T-cell (primary cell): ENCODE measurements around the gene SH3BP5L. TPM values are rescaled to one million over a fixed set of nuclear protein-coding genes. Genes with fewer than 3 reads are reported as not detected.
"Not testable (repeated sequence)": the region's sequence is repeated elsewhere in the genome, so short reads cannot be mapped to it uniquely, and the experiment has no call there.

Source experiments
- ATAC-seq, 4 experiments: fragments of 200-7000 bp in 3 of 4; fragments of 150-1000 bp in 1 of 4; cut with Tn5 transposase; replicated peaks in 1 of 4; 1 replicate in 3 of 4; 2 replicates in 1 of 4; pipeline ENCODE4 v1.10.0; 2021; ENCODE audit warnings: moderate library complexity in 3 of 4, mild to moderate bottlenecking in 2 of 4, moderate number of reproducible peaks in 1 of 4
- CTCF ChIA-PET, 2 donors: fragments of 300-600 bp; sonication (Branson Sonifier 250); formaldehyde crosslinking; loops; one replicate each; lab custom pipeline; 2022; ENCODE audit warnings: antibody characterized with exemption in 2 of 2; lab: Charles Lee
- POLR2A ChIA-PET, 2 donors: fragments of 300-600 bp; sonication (Branson Sonifier 250); formaldehyde crosslinking; loops; one replicate each; lab custom pipeline; 2022; ENCODE audit warnings: antibody characterized with exemption in 2 of 2; lab: Charles Lee
- DNase-seq, 35 experiments: peaks; one replicate each; pipeline versions ENCODE4 v3.0.0 to v3.0.0-alpha.2; 2013 to 2023
- H3K27ac ChIP-seq: one replicate; pipeline ENCODE4 v1.5.1; 2013; ENCODE audit warnings: low read length
- H3K27me3 ChIP-seq, 2 experiments: replicated peaks in 1 of 2; 1 replicate in 1 of 2; 2 replicates in 1 of 2; pipeline versions ENCODE4 v1.6.1 to v1.7.0; 2013; ENCODE audit warnings: low read length in 1 of 2, mixed read lengths in 1 of 2; ENCODE audit not compliant: control insufficient read depth in 2 of 2, insufficient read depth in 2 of 2; ENCODE audit errors: extremely low read depth in 1 of 2
- H3K36me3 ChIP-seq, 2 donors: 1 replicate in 1 of 2; 2 replicates in 1 of 2; pipeline versions ENCODE4 v1.6.1 to v1.7.0; 2013; ENCODE audit warnings: low read length in 1 of 2; ENCODE audit not compliant: control insufficient read depth in 2 of 2, insufficient read depth in 1 of 2; ENCODE audit errors: extremely low read depth in 1 of 2
- H3K4me1 ChIP-seq, 2 experiments: 1 replicate in 1 of 2; 2 replicates in 1 of 2; pipeline versions ENCODE4 v1.6.1 to v1.7.0; 2013; ENCODE audit warnings: low read length in 2 of 2, mixed read lengths in 1 of 2; ENCODE audit not compliant: insufficient read depth in 2 of 2, control insufficient read depth in 1 of 2; ENCODE audit errors: extremely low read depth in 1 of 2
- H3K4me3 ChIP-seq, 2 donors: 1 replicate in 1 of 2; 2 replicates in 1 of 2; pipeline versions ENCODE4 v1.5.1 to v1.7.0; 2013; ENCODE audit warnings: mild to moderate bottlenecking in 2 of 2, low read length in 1 of 2, moderate library complexity in 1 of 2; ENCODE audit not compliant: control insufficient read depth in 1 of 2; ENCODE audit errors: extremely low read depth in 1 of 2
- H3K9me3 ChIP-seq: 2 replicates; pipeline ENCODE4 v1.7.0; 2013
- H3K27ac Mint-ChIP-seq, 2 donors: one replicate each; pipeline ENCODE4 v1.8.0; 2020 to 2021; ENCODE audit warnings: mild to moderate bottlenecking in 2 of 2, mixed read lengths in 2 of 2
- H3K27me3 Mint-ChIP-seq, 2 donors: one replicate each; pipeline ENCODE4 v1.8.0; 2021 to 2022; ENCODE audit warnings: mixed read lengths in 2 of 2
- H3K36me3 Mint-ChIP-seq: one replicate; pipeline ENCODE4 v1.8.0; 2021; ENCODE audit warnings: mixed read lengths
- H3K4me1 Mint-ChIP-seq, 3 donors: one replicate each; pipeline ENCODE4 v1.8.0; 2020 to 2022; ENCODE audit warnings: mixed read lengths in 3 of 3, mild to moderate bottlenecking in 1 of 3
- H3K4me3 Mint-ChIP-seq, 3 donors: one replicate each; pipeline ENCODE4 v1.8.0; 2020 to 2022; ENCODE audit warnings: mild to moderate bottlenecking in 3 of 3, mixed read lengths in 3 of 3, moderate library complexity in 3 of 3
- H3K9me3 Mint-ChIP-seq, 3 donors: one replicate each; pipeline ENCODE4 v1.8.0; 2020 to 2022; ENCODE audit warnings: mixed read lengths in 3 of 3
- WGBS: methylation state at CpG from one replicate; pipeline ENCODE4 v1.1.5; 2013; ENCODE audit warnings: missing lambda C conversion rate; ENCODE audit not compliant: insufficient coverage; 5-methylcytosine and 5-hydroxymethylcytosine counted together
- total RNA-seq, 35 experiments: library from RNA in 6 of 35; stranded (reverse) in 6 of 35; fragments of 120-200 nt in 1 of 35; gene quantifications; one replicate each; pipeline versions ENCODE4 v1.2.1 to v1.2.4 and lab custom pipeline; 2013 to 2026

Gene SH3BP5L
- total RNA-seq, 5 donors from 2014 or later (not counting 1 experiment from before 2014, with no cell fraction given) = 16.8 to 41.4 (median 36.3) TPM

GRCh38 chr1:248793592-248793991, 32.1 kb downstream of the SH3BP5L start:
- DNase-seq = no peak
- Mint-ChIP-seq H3K4me3 (no peak overlapping the region), H3K27me3 (peaks cover 1 to 3% of the 10 kb centered on the region in 2 donors), H3K9me3 (peaks cover 3 to 23% (median 12%) of the 10 kb centered on the region in 3 donors), H3K27ac (no peak overlapping the region), H3K4me1 (no peaks in the 10 kb centered on the region), H3K36me3 (peaks cover 3% of the 10 kb centered on the region)
- Histone ChIP-seq H3K4me1 (no peaks in the 10 kb centered on the region), H3K9me3 (no peaks in the 10 kb centered on the region), H3K27me3 (peaks cover 0 to 5% of the 10 kb centered on the region in 2 experiments), H3K4me3 (no peak overlapping the region), H3K36me3 (no peaks in the 10 kb centered on the region), H3K27ac (no peak overlapping the region)
- POLR2A ChIA-PET = no interaction called here
- no peak for ATAC-seq
- CTCF ChIA-PET = no interaction called here

DNA sequence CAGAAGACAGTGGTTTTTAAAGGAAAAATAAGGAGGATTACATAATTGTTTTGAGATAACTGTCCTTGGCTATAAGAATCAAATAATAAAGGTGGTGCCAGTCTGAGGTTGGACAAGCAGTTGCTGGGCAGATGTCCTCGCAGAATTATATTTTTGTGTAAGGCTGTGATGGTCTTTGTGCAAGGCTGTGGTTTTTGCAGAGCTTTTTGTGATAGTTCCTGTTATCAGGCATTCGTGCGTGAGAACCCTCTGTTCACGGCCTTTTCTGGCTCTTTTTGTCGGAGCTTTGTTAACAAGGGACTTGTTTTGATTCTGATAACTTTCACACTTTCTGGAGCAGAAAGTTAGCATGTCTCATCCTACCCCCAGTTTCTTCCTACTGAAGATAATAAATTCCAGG, 33.4 kb downstream of the SH3BP5L start:
- no peaks in the 10 kb centered on the region for H3K9me3 ChIP-seq
- ChIA-PET CTCF (no interaction called here), POLR2A (no interaction called here)
- H3K36me3 Mint-ChIP-seq = peaks cover 3% of the 10 kb centered on the region
- H3K27ac ChIP-seq = no peak overlapping the region
- H3K36me3 ChIP-seq = no peaks in the 10 kb centered on the region
- WGBS = 87% methylated on average over 3 of the region's 5 CpGs
- H3K27me3 Mint-ChIP-seq = peaks cover 0 to 3% of the 10 kb centered on the region in 2 donors
- ATAC-seq (no peak), DNase-seq (no peak)
- H3K9me3 Mint-ChIP-seq = peaks cover 3 to 23% (median 12%) of the 10 kb centered on the region in 3 donors
- no peaks in the 10 kb centered on the region for H3K4me1 Mint-ChIP-seq
- no peak overlapping the region for H3K27ac Mint-ChIP-seq
- H3K4me1 ChIP-seq = no peaks in the 10 kb centered on the region
- peaks cover 0 to 10% of the 10 kb centered on the region in 2 experiments for H3K27me3 ChIP-seq
- no peak overlapping the region for H3K4me3 Mint-ChIP-seq
- no peak overlapping the region for H3K4me3 ChIP-seq

DNA sequence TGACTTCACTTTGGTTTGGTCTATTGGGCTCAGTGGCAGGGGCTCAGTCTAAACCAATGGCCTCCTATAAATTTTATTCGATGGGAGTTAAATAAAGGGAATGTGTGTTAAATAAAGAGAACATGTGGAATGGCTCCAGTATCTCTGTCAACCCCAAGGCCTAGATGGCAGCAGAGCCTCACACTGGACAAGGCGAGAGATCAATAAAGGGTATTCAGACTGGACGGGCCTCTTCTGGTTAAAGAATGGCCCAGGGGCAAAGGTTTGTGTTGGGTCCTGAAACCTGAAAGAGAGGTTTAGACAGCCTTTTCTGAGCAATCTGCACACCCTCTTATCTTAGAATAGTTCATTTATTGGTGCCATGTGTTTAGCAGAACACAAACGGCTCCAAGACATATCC, 34.7 kb downstream of the SH3BP5L start:
- H3K4me3 ChIP-seq = no peak overlapping the region
- Mint-ChIP-seq H3K4me3 (no peak overlapping the region), H3K27ac (no peak overlapping the region), H3K27me3 (peaks cover 0 to 4% of the 10 kb centered on the region in 2 donors), H3K4me1 (no peaks in the 10 kb centered on the region), H3K36me3 (peaks cover 3% of the 10 kb centered on the region), H3K9me3 (peaks cover 3 to 18% (median 10%) of the 10 kb centered on the region in 3 donors)
- ChIA-PET POLR2A (no interaction called here), CTCF (no interaction called here)
- H3K9me3 ChIP-seq = no peaks in the 10 kb centered on the region
- peaks cover 0 to 10% of the 10 kb centered on the region in 2 experiments for H3K27me3 ChIP-seq
- ATAC-seq (no peak), DNase-seq (no peak)
- H3K36me3 ChIP-seq = no peaks in the 10 kb centered on the region
- WGBS = no CpG with 5 or more reads among the region's 4 CpGs
- no peaks in the 10 kb centered on the region for H3K4me1 ChIP-seq
- H3K27ac ChIP-seq = no peak overlapping the region

GRCh38 chr1:248790456-248790855, 35.3 kb downstream of the SH3BP5L start:
- ChIA-PET CTCF (no interaction called here), POLR2A (no interaction called here)
- peaks cover 0 to 4% of the 10 kb centered on the region in 2 donors for H3K27me3 Mint-ChIP-seq
- ATAC-seq = no peak
- Histone ChIP-seq H3K27me3 (peaks cover 0 to 10% of the 10 kb centered on the region in 2 experiments), H3K27ac (no peak overlapping the region), H3K4me1 (no peaks in the 10 kb centered on the region), H3K9me3 (no peaks in the 10 kb centered on the region), H3K36me3 (no peaks in the 10 kb centered on the region), H3K4me3 (no peak overlapping the region)
- 82% methylated on average over 5 of the region's 5 CpGs for WGBS
- no peak overlapping the region for H3K4me3 Mint-ChIP-seq
- H3K9me3 Mint-ChIP-seq = peaks cover 3 to 12% (median 6%) of the 10 kb centered on the region in 3 donors
- no peak overlapping the region for H3K27ac Mint-ChIP-seq
- H3K36me3 Mint-ChIP-seq = peaks cover 3% of the 10 kb centered on the region
- no peak for DNase-seq
- H3K4me1 Mint-ChIP-seq = no peaks in the 10 kb centered on the region

DNA sequence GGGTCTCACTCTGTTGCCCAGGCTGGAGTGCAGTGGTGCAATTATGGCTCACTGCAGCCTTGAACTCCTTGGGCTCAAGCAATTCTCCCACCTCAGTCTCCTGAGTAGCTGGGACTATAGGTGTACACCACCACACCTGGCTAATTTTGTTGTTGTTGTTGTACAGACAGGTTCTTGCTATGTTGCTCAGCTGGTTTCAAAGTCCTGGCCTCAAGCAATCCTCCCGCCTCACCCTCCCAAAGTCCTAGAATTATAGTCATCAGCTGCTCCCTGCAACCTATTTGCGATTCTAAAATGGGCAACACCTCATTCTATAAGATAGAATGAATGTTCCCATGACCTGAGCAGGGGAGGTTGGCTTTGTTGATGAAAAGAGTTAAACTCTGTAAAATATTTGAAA, 36.4 kb downstream of the SH3BP5L start:
- CTCF ChIA-PET, POLR2A ChIA-PET, ATAC-seq, H3K27me3 Mint-ChIP-seq, DNase-seq, H3K4me1 ChIP-seq, H3K27ac ChIP-seq, H3K9me3 Mint-ChIP-seq, H3K4me1 Mint-ChIP-seq, H3K36me3 Mint-ChIP-seq, H3K9me3 ChIP-seq, H3K4me3 ChIP-seq, H3K27ac Mint-ChIP-seq, H3K4me3 Mint-ChIP-seq, H3K36me3 ChIP-seq: not testable (repeated sequence)
- no CpG with 5 or more reads among the region's 2 CpGs for WGBS
- peaks cover 0 to 13% of the 10 kb centered on the region in 2 experiments for H3K27me3 ChIP-seq

GRCh38 chr1:248788327-248788726, 37.4 kb downstream of the SH3BP5L start:
- ATAC-seq (no peak), DNase-seq (no peak)
- Mint-ChIP-seq H3K27ac (no peak overlapping the region), H3K36me3 (no peaks in the 10 kb centered on the region), H3K27me3 (peaks cover 2 to 10% of the 10 kb centered on the region in 2 donors), H3K4me1 (no peaks in the 10 kb centered on the region), H3K9me3 (no peaks in the 10 kb centered on the region), H3K4me3 (no peak overlapping the region)
- no peaks in the 10 kb centered on the region for H3K4me1 ChIP-seq
- CTCF ChIA-PET = no interaction called here
- no peaks in the 10 kb centered on the region for H3K9me3 ChIP-seq
- 75% methylated on average over 2 of the region's 3 CpGs for WGBS
- H3K27ac ChIP-seq = no peak overlapping the region
- POLR2A ChIA-PET = no interaction called here
- peaks cover 0 to 21% of the 10 kb centered on the region in 2 experiments for H3K27me3 ChIP-seq
- H3K4me3 ChIP-seq = no peak overlapping the region
- H3K36me3 ChIP-seq = no peaks in the 10 kb centered on the region

- H3K27me3 Mint-ChIP-seq = peaks cover 8 to 16% of the 10 kb centered on the region in 2 donors
- H3K4me3 Mint-ChIP-seq = no peak overlapping the region
- WGBS = 95% methylated on average over 3 of the region's 4 CpGs
- Histone ChIP-seq H3K9me3 (no peaks in the 10 kb centered on the region), H3K4me3 (no peak overlapping the region), H3K36me3 (no peaks in the 10 kb centered on the region), H3K4me1 (no peaks in the 10 kb centered on the region), H3K27me3 (peaks cover 0 to 25% of the 10 kb centered on the region in 2 experiments), H3K27ac (no peak overlapping the region)
- no peak for DNase-seq
- ChIA-PET POLR2A (no interaction called here), CTCF (no interaction called here)
- no peaks in the 10 kb centered on the region for H3K4me1 Mint-ChIP-seq
- H3K27ac Mint-ChIP-seq = no peak overlapping the region
- no peaks in the 10 kb centered on the region for H3K9me3 Mint-ChIP-seq
- no peak for ATAC-seq
- no peaks in the 10 kb centered on the region for H3K36me3 Mint-ChIP-seq
These were observed 38.3 kb downstream of the SH3BP5L start for GRCh38 chr1:248787430-248787829.
